ENCODE measurements around the gene GALE.
A peak's percentile ranks its signal among the peaks of the same experiment; 100 is the strongest.

GALE gene

DNA sequence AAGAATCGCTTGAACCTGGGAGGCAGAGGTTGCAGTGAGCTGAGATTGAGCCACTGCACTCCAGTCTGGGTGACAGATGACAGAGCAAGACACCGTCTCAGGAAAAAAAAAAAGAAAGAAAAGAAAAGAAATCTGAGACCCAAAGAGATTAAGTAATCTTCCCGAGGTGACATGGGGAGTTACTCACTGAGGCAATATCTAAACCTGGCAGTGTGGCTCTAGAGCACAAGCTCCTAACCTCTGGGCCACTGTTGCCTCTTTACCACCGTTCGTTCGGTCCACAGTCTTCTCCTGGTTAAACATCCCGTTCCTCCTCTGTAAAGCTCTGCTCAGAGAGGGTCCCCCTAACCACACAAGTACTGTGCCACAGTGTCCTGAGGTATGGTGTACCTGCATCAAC is 23.2 kb upstream of the GALE start:
- no peak for DNase-seq (ENCODE audit: low read depth in 1 of 2, low spot score in 1 of 2)
- Histone ChIP-seq H3K4me3 (replicated peaks; ENCODE audit: insufficient read depth, low read length) (no peak overlapping the region), H3K27ac (replicated peaks) (no peak overlapping the region), H3K27me3 (ENCODE audit: insufficient read depth, poor library complexity, severe bottlenecking) (no peaks in the 10 kb centered on the region)
- TF ChIP-seq, protein P1, sequence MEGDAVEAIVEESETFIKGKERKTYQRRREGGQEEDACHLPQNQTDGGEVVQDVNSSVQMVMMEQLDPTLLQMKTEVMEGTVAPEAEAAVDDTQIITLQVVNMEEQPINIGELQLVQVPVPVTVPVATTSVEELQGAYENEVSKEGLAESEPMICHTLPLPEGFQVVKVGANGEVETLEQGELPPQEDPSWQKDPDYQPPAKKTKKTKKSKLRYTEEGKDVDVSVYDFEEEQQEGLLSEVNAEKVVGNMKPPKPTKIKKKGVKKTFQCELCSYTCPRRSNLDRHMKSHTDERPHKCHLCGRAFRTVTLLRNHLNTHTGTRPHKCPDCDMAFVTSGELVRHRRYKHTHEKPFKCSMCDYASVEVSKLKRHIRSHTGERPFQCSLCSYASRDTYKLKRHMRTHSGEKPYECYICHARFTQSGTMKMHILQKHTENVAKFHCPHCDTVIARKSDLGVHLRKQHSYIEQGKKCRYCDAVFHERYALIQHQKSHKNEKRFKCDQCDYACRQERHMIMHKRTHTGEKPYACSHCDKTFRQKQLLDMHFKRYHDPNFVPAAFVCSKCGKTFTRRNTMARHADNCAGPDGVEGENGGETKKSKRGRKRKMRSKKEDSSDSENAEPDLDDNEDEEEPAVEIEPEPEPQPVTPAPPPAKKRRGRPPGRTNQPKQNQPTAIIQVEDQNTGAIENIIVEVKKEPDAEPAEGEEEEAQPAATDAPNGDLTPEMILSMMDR (IDR thresholded peaks at IDR 0.05; ENCODE audit: insufficient read depth, low read length) = no peak
- no peak for TF ChIP-seq GABPA (IDR thresholded peaks at IDR 0.05; ENCODE audit: low read depth)
- TF ChIP-seq SPI1 (IDR thresholded peaks at IDR 0.05; ENCODE audit: borderline replicate concordance, low read depth) = no peak
- TF ChIP-seq, protein P2, sequence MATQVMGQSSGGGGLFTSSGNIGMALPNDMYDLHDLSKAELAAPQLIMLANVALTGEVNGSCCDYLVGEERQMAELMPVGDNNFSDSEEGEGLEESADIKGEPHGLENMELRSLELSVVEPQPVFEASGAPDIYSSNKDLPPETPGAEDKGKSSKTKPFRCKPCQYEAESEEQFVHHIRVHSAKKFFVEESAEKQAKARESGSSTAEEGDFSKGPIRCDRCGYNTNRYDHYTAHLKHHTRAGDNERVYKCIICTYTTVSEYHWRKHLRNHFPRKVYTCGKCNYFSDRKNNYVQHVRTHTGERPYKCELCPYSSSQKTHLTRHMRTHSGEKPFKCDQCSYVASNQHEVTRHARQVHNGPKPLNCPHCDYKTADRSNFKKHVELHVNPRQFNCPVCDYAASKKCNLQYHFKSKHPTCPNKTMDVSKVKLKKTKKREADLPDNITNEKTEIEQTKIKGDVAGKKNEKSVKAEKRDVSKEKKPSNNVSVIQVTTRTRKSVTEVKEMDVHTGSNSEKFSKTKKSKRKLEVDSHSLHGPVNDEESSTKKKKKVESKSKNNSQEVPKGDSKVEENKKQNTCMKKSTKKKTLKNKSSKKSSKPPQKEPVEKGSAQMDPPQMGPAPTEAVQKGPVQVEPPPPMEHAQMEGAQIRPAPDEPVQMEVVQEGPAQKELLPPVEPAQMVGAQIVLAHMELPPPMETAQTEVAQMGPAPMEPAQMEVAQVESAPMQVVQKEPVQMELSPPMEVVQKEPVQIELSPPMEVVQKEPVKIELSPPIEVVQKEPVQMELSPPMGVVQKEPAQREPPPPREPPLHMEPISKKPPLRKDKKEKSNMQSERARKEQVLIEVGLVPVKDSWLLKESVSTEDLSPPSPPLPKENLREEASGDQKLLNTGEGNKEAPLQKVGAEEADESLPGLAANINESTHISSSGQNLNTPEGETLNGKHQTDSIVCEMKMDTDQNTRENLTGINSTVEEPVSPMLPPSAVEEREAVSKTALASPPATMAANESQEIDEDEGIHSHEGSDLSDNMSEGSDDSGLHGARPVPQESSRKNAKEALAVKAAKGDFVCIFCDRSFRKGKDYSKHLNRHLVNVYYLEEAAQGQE (IDR thresholded peaks at IDR 0.05; ENCODE audit: insufficient replicate concordance, low read depth) = no peak
- no peak for TF ChIP-seq POLR2AphosphoS5 (IDR thresholded peaks at IDR 0.05; ENCODE audit: low read depth)

DNA sequence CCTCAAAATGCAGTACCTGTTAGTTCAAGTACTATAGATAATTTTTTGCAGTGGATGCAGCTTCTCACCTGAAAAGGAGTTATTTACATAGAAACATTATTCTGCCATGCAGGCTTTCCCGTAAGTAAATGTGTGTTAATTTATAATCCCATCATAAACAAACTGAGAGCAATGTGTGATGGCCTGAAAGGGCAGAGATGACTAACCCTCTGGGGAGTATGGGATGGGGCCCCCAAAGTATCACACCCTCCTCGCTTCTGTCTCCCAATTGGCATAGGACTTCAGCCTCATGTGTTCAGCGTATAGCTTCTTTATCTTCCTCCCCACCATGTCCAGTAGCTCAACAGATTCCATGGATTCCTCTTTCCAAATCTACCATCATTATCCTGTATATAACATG is 17.1 kb upstream of the GALE start:
- TF ChIP-seq POLR2AphosphoS5 (IDR thresholded peaks at IDR 0.05; ENCODE audit: low read depth) (no peak), SPI1 (IDR thresholded peaks at IDR 0.05; ENCODE audit: borderline replicate concordance, low read depth) (no peak), GABPA (IDR thresholded peaks at IDR 0.05; ENCODE audit: low read depth) (no peak)
- TF ChIP-seq, protein P1 (IDR thresholded peaks at IDR 0.05; ENCODE audit: insufficient read depth, low read length) = no peak
- TF ChIP-seq, protein P2 (IDR thresholded peaks at IDR 0.05; ENCODE audit: insufficient replicate concordance, low read depth) = no peak
- Histone ChIP-seq H3K4me3 (replicated peaks; ENCODE audit: insufficient read depth, low read length) (no peak overlapping the region), H3K27ac (replicated peaks) (peak overlapping the region; percentile 42), H3K27me3 (ENCODE audit: insufficient read depth, poor library complexity, severe bottlenecking) (no peaks in the 10 kb centered on the region)
- DNase-seq (ENCODE audit: low read depth in 1 of 2, low spot score in 1 of 2) = no peak

DNA sequence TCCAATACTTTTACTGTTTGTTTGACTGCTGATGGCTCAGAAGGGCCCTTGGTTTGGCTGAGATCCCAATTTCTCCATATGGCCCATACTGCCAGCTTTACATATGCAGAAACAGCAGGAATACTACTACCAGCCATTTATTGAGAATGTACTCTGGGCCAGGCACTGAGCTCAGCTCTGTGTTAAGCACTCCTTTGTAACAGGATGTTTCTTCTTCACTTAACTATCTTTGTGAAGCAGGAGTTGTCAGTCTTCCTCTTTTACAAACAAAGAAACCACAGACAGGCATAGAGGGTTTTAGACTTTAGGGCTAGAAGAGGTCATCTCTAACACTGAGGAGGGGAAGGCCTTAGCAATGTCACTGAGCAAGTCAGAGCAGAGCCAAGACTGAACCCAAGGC is 16.4 kb upstream of the GALE start:
- peak in 1 of 2 experiments; percentile 47 for DNase-seq (ENCODE audit: low read depth in 1 of 2, low spot score in 1 of 2)
- Histone ChIP-seq H3K27me3 (ENCODE audit: insufficient read depth, poor library complexity, severe bottlenecking) (no peaks in the 10 kb centered on the region), H3K27ac (replicated peaks) (peak overlapping the region; percentile 42), H3K4me3 (replicated peaks; ENCODE audit: insufficient read depth, low read length) (no peak overlapping the region)
- no peak for TF ChIP-seq POLR2AphosphoS5 (IDR thresholded peaks at IDR 0.05; ENCODE audit: low read depth)
- TF ChIP-seq SPI1 (IDR thresholded peaks at IDR 0.05; ENCODE audit: borderline replicate concordance, low read depth) = peak; percentile 87
- TF ChIP-seq GABPA (IDR thresholded peaks at IDR 0.05; ENCODE audit: low read depth) = no peak

DNA sequence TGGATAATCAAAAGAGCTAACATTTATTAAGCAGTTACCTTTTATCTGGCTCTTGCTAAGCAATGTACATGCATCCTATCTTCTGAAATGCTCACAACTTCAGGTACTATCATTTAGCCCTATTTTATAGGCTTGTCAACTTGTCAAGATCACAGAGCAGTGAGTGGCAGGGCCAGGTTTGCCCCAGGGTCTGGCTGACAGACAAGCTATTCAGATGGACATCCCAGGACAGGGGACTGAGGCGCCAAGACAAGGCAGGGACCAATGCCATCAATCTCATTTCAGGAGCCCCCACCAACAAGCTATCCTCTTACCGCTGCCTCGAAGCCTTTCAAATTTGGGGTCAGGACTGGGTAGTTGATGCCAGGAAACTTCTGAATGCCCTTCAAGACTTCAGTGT is 15.8 kb upstream of the GALE start:
- H3K27me3 ChIP-seq (ENCODE audit: insufficient read depth, poor library complexity, severe bottlenecking) = no peaks in the 10 kb centered on the region
- H3K4me3 ChIP-seq (replicated peaks; ENCODE audit: insufficient read depth, low read length) = no peak overlapping the region
- no peak for TF ChIP-seq POLR2AphosphoS5 (IDR thresholded peaks at IDR 0.05; ENCODE audit: low read depth)
- no peak for TF ChIP-seq SPI1 (IDR thresholded peaks at IDR 0.05; ENCODE audit: borderline replicate concordance, low read depth)
- TF ChIP-seq, protein P2 (IDR thresholded peaks at IDR 0.05; ENCODE audit: insufficient replicate concordance, low read depth) = no peak
- no peak for DNase-seq (ENCODE audit: low read depth in 1 of 2, low spot score in 1 of 2)
- peak overlapping the region; percentile 42 for H3K27ac ChIP-seq (replicated peaks)

Data from HL-60 (cell line).